ENCODE data around the gene GLT8D2. TPM values are rescaled to one million over a fixed set of nuclear protein-coding genes. Genes with fewer than 3 reads are reported as not detected.

GLT8D2 gene
- total RNA-seq, 1 donor = 52.5 TPM

GRCh38 chr12:104011253-104011652 lies 38.7 kb downstream of the GLT8D2 start:
- Histone ChIP-seq H3K36me3 (ENCODE audit: insufficient read depth, low read length) (peaks cover 5% of the 10 kb centered on the region), H3K4me3 (ENCODE audit: insufficient read depth, low read length) (no peak overlapping the region), H3K4me1 (ENCODE audit: insufficient read depth, low read length) (peaks cover 25% of the 10 kb centered on the region), H4K20me1 (ENCODE audit: insufficient read depth, low read length) (no peaks in the 10 kb centered on the region), H3K79me2 (ENCODE audit: insufficient read depth, low read length) (no peaks in the 10 kb centered on the region), H3K27ac (ENCODE audit: low read depth, low read length) (peak overlapping the region; percentile 36), H3K9me3 (ENCODE audit: low read depth, low read length) (no peaks in the 10 kb centered on the region), H3K4me2 (ENCODE audit: insufficient read depth, low read length) (peak overlapping the region; percentile 35), H2AFZ (ENCODE audit: low read length) (peak overlapping the region; percentile 16), H3K27me3 (ENCODE audit: insufficient read depth, low read length) (no peaks in the 10 kb centered on the region)
- peak; percentile 91 for DNase-seq (ENCODE audit: insufficient read length, low spot score, missing footprints)
- no peak for TF ChIP-seq CTCF (IDR thresholded peaks at IDR 0.05; ENCODE audit: extremely low read depth, low read depth, low read length)

DNA sequence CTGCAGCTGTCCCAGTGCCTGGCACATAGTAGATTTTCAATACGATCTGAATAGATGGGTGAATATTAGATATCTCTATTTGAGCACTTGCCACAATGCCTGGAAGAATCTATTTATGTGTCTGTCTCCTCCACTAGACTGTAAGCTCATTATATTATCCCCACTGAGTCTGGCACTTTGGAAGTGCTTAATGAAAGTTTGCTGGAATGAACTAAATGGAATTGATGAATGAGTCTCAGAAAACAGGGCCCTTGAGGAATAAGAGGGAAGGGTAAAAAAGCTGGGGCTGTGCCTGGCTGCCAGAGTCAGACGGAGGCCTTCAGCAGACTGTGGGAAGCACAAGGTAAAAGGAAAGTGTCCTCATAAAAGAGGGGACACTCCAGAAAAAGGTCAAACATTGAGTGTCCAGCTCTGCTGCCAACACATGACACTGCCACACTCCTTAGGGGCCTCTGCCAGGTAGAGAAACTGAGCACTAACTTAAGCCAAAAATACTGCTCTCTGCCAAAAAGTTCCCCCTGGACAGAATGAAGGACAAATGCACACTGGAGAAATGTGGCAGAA lies 39.3 kb downstream of the GLT8D2 start:
- Histone ChIP-seq H3K27ac (ENCODE audit: low read depth, low read length) (peak overlapping the region; percentile 36), H2AFZ (ENCODE audit: low read length) (peak overlapping the region; percentile 16), H3K79me2 (ENCODE audit: insufficient read depth, low read length) (no peaks in the 10 kb centered on the region), H3K36me3 (ENCODE audit: insufficient read depth, low read length) (peaks cover 5% of the 10 kb centered on the region), H4K20me1 (ENCODE audit: insufficient read depth, low read length) (no peaks in the 10 kb centered on the region), H3K4me1 (ENCODE audit: insufficient read depth, low read length) (peaks cover 25% of the 10 kb centered on the region), H3K4me3 (ENCODE audit: insufficient read depth, low read length) (no peak overlapping the region), H3K4me2 (ENCODE audit: insufficient read depth, low read length) (peak overlapping the region; percentile 35), H3K27me3 (ENCODE audit: insufficient read depth, low read length) (no peaks in the 10 kb centered on the region), H3K9me3 (ENCODE audit: low read depth, low read length) (no peaks in the 10 kb centered on the region)
- peak; percentile 14 for DNase-seq (ENCODE audit: insufficient read length, low spot score, missing footprints)
- TF ChIP-seq CTCF (IDR thresholded peaks at IDR 0.05; ENCODE audit: extremely low read depth, low read depth, low read length) = no peak

- H3K4me2 ChIP-seq (ENCODE audit: insufficient read depth, low read length) = no peak overlapping the region
- H3K27ac ChIP-seq (ENCODE audit: low read depth, low read length) = no peak overlapping the region
- no peaks in the 10 kb centered on the region for H3K79me2 ChIP-seq (ENCODE audit: insufficient read depth, low read length)
- H3K4me3 ChIP-seq (ENCODE audit: insufficient read depth, low read length) = no peak overlapping the region
- H3K9me3 ChIP-seq (ENCODE audit: low read depth, low read length) = no peaks in the 10 kb centered on the region
- H2AFZ ChIP-seq (ENCODE audit: low read length) = no peak overlapping the region
- DNase-seq (ENCODE audit: insufficient read length, low spot score, missing footprints) = no peak
- no peak for TF ChIP-seq CTCF (IDR thresholded peaks at IDR 0.05; ENCODE audit: extremely low read depth, low read depth, low read length)
- H3K4me1 ChIP-seq (ENCODE audit: insufficient read depth, low read length) = peaks cover 25% of the 10 kb centered on the region
- H3K36me3 ChIP-seq (ENCODE audit: insufficient read depth, low read length) = peaks cover 5% of the 10 kb centered on the region
- H4K20me1 ChIP-seq (ENCODE audit: insufficient read depth, low read length) = no peaks in the 10 kb centered on the region
- no peaks in the 10 kb centered on the region for H3K27me3 ChIP-seq (ENCODE audit: insufficient read depth, low read length)
Measured at GRCh38 chr12:104010121-104010520, 39.9 kb downstream of the GLT8D2 start.

- H3K9me3 ChIP-seq (ENCODE audit: low read depth, low read length) = no peaks in the 10 kb centered on the region
- no peak overlapping the region for H2AFZ ChIP-seq (ENCODE audit: low read length)
- H3K4me3 ChIP-seq (ENCODE audit: insufficient read depth, low read length) = no peak overlapping the region
- no peak overlapping the region for H3K27ac ChIP-seq (ENCODE audit: low read depth, low read length)
- no peaks in the 10 kb centered on the region for H3K27me3 ChIP-seq (ENCODE audit: insufficient read depth, low read length)
- H3K4me2 ChIP-seq (ENCODE audit: insufficient read depth, low read length) = peak overlapping the region; percentile 39
- peak; percentile 75 for DNase-seq (ENCODE audit: insufficient read length, low spot score, missing footprints)
- H4K20me1 ChIP-seq (ENCODE audit: insufficient read depth, low read length) = no peaks in the 10 kb centered on the region
- H3K79me2 ChIP-seq (ENCODE audit: insufficient read depth, low read length) = no peaks in the 10 kb centered on the region
- H3K4me1 ChIP-seq (ENCODE audit: insufficient read depth, low read length) = peaks cover 25% of the 10 kb centered on the region
- H3K36me3 ChIP-seq (ENCODE audit: insufficient read depth, low read length) = no peaks in the 10 kb centered on the region
- no peak for TF ChIP-seq CTCF (IDR thresholded peaks at IDR 0.05; ENCODE audit: extremely low read depth, low read depth, low read length)
Measured at GRCh38 chr12:104006929-104007328, 43.1 kb downstream of the GLT8D2 start.
